Fibroblast of villous mesenchyme (primary cell): ENCODE results near the gene ACVR1B. TPM values are rescaled to one million over a fixed set of nuclear protein-coding genes. Genes with fewer than 3 reads are reported as not detected.

Experiments
- DNase-seq: peaks from one replicate; pipeline ENCODE4 v3.0.0-alpha.2; 2010; ENCODE audit warnings: low read depth
- H3K4me3 ChIP-seq: 2 replicates; pipeline ENCODE4 v1.5.1; 2011; ENCODE audit warnings: low read depth, mild to moderate bottlenecking, low read length
- CTCF ChIP-seq: IDR thresholded peaks from 2 replicates; pipeline ENCODE4 v1.5.1; 2012; ENCODE audit warnings: low read depth, mild to moderate bottlenecking, low read length; ENCODE audit not compliant: insufficient read depth
- total RNA-seq: library from RNA; depleted of rRNA; stranded (reverse); fragments of >200 nt; gene quantifications from 2 replicates; pipeline ENCODE4 v1.2.3, GENCODE V29; 2012

ACVR1B gene
- total RNA-seq, 1 donor: 6.5 TPM

GRCh38 chr12:51971679-51972421 lies 20.4 kb downstream of the ACVR1B start:
- no peak for TF ChIP-seq CTCF
- peak; percentile 54 for DNase-seq
- H3K4me3 ChIP-seq: no peak overlapping the region

GRCh38 chr12:51972422-51972812 lies 20.9 kb downstream of the ACVR1B start:
- no peak overlapping the region for H3K4me3 ChIP-seq
- no peak for TF ChIP-seq CTCF
- peak; percentile 68 for DNase-seq

- H3K4me3 ChIP-seq: no peak overlapping the region
- no peak for TF ChIP-seq CTCF
- peak; percentile 97 for DNase-seq
These were observed 21.4 kb downstream of the ACVR1B start for GRCh38 chr12:51972849-51973273.

- H3K4me3 ChIP-seq: no peak overlapping the region
- peak; percentile 67 for DNase-seq
These were observed 22.1 kb downstream of the ACVR1B start for GRCh38 chr12:51973560-51973959.

GRCh38 chr12:51974646-51975045 lies 23.1 kb downstream of the ACVR1B start:
- no peak for TF ChIP-seq CTCF
- H3K4me3 ChIP-seq: no peak overlapping the region
- no peak for DNase-seq

More at GRCh38 chr12:51973560-51973959, 22.1 kb downstream of the ACVR1B start:
- TF ChIP-seq CTCF: no peak

- no peak for TF ChIP-seq CTCF
- no peak for DNase-seq
- H3K4me3 ChIP-seq: no peak overlapping the region
These were observed 23.7 kb downstream of the ACVR1B start for GRCh38 chr12:51975196-51975595.
